ENCODE results near the gene FKBP1A. TPM values are rescaled to one million over a fixed set of nuclear protein-coding genes. Genes with fewer than 3 reads are reported as not detected.

Gene FKBP1A
- total and polyA plus RNA-seq, 9 of the 15 experiments (the other 6 are each of a cell fraction or from before 2014, with no cell fraction given): 48.8 to 502 (median 89.6) TPM

GRCh38 chr20:1392693-1393506 is at the start of gene FKBP1A (continued):
- TF ChIP-seq, protein P1, sequence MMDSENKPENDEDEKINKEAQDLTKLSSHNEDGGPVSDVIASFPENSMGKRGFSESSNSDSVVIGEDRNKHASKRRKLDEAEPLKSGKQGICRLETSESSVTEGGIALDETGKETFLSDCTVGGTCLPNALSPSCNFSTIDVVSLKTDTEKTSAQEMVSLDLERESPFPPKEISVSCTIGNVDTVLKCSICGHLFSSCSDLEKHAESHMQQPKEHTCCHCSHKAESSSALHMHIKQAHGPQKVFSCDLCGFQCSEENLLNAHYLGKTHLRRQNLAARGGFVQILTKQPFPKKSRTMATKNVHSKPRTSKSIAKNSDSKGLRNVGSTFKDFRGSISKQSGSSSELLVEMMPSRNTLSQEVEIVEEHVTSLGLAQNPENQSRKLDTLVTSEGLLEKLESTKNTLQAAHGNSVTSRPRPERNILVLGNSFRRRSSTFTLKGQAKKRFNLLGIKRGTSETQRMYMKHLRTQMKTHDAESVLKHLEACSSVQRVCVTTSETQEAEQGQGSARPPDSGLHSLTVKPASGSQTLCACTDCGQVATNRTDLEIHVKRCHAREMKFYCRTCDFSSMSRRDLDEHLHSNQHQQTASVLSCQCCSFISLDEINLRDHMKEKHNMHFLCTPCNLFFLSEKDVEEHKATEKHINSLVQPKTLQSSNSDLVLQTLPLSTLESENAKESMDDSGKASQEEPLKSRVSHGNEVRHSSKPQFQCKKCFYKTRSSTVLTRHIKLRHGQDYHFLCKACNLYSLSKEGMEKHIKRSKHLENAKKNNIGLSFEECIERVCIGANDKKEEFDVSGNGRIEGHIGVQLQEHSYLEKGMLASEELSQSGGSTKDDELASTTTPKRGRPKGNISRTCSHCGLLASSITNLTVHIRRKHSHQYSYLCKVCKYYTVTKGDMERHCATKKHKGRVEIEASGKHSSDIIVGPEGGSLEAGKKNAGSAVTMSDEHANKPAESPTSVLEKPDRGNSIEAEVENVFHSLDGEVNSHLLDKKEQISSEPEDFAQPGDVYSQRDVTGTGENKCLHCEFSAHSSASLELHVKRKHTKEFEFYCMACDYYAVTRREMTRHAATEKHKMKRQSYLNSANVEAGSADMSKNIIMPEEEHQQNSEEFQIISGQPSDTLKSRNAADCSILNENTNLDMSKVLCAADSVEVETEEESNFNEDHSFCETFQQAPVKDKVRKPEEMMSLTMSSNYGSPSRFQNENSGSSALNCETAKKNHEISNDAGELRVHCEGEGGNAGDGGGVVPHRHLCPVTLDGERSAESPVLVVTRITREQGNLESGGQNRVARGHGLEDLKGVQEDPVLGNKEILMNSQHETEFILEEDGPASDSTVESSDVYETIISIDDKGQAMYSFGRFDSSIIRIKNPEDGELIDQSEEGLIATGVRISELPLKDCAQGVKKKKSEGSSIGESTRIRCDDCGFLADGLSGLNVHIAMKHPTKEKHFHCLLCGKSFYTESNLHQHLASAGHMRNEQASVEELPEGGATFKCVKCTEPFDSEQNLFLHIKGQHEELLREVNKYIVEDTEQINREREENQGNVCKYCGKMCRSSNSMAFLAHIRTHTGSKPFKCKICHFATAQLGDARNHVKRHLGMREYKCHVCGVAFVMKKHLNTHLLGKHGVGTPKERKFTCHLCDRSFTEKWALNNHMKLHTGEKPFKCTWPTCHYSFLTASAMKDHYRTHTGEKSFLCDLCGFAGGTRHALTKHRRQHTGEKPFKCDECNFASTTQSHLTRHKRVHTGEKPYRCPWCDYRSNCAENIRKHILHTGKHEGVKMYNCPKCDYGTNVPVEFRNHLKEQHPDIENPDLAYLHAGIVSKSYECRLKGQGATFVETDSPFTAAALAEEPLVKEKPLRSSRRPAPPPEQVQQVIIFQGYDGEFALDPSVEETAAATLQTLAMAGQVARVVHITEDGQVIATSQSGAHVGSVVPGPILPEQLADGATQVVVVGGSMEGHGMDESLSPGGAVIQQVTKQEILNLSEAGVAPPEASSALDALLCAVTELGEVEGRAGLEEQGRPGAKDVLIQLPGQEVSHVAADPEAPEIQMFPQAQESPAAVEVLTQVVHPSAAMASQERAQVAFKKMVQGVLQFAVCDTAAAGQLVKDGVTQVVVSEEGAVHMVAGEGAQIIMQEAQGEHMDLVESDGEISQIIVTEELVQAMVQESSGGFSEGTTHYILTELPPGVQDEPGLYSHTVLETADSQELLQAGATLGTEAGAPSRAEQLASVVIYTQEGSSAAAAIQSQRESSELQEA (IDR thresholded peaks at IDR 0.05; ENCODE audit: low read depth): no peak
- TF ChIP-seq RBFOX2 (IDR thresholded peaks at IDR 0.05; ENCODE audit: low read depth, low read length) (peak; percentile 92), PHF20 (IDR thresholded peaks at IDR 0.05; ENCODE audit: partially characterized antibody) (no peak), NELFE (IDR thresholded peaks at IDR 0.05; ENCODE audit: insufficient read depth, insufficient read length) (no peak), ARNT (IDR thresholded peaks at IDR 0.05) (no peak), NKRF (IDR thresholded peaks at IDR 0.05; ENCODE audit: borderline replicate concordance) (peak; percentile 93), CTCF (IDR thresholded peaks at IDR 0.05 in 2 of 3, conservative IDR thresholded peaks at IDR 0.05 in 1 of 3; ENCODE audit: insufficient read depth in 2 of 3, low read depth in 1 of 3, low read length in 3 of 3) (peak in 1 of 3 experiments; percentile 5; a peak in 1 of 6 replicates), ILK (tag; IDR thresholded peaks at IDR 0.05; ENCODE audit: borderline replicate concordance, low read depth) (no peak), TOE1 (IDR thresholded peaks at IDR 0.05; ENCODE audit: borderline replicate concordance) (no peak), TOE1 (CRISPR knock-in tag; IDR thresholded peaks at IDR 0.05; ENCODE audit: borderline replicate concordance, low read depth) (no peak), POLR3G (IDR thresholded peaks at IDR 0.05; ENCODE audit: extremely low read depth, insufficient read length, insufficient replicate concordance) (no peak), DNMT1 (IDR thresholded peaks at IDR 0.05) (no peak), MXD1 (CRISPR knock-in tag; IDR thresholded peaks at IDR 0.05; ENCODE audit: borderline replicate concordance, poor library complexity, severe bottlenecking) (no peak), GABPA (tag; conservative IDR thresholded peaks at IDR 0.05; ENCODE audit: low read depth) (peak; percentile 99)

Measured in K562 (cell line).